Measurements from ENCODE around the gene TRPC6.

TRPC6 gene

DNA sequence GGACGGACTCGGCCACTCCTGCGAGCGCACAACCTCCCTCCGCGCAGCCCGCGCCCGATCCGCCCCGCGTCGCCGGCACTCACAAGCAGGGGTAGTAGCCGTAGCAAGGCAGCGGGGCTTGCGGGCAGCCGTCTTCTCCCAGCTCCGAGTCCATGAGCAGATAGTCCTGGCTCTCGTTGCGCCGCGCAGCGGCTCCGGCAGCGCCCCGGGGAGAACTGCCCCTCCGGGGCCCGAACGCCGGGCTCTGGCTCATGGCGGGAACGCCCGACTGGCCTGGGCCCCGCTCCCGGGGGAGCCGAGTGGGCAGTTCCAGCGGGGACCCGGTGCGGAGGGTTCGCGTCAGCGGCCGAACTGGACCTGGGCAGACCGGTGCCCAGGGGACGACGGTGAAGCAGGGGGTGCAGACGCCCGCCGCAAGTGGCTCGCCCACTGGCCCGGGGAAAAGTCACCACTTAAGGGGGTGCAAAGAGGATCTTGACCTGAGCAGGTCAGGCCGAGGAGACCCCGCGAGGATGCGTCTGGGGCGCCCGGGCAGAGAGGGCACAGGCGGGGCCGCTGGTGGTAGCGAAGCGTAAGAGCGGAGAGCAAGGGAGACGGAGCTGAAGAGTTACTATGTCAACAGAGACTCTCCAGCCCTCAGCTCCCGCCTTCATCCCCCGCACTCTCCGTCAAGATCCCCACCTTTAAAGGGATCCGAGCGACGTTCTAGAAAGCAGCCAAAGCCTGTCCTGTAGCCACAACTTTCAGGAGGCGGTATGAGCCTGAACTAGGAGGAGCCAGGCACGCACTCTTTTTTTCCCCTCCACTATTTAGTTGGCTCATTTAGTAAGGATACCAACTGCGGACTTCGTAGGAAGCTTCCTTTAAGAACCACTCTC, at the start of gene TRPC6:
TRPC6 (minus strand) TSS at position 757 of the 878 bp plus-strand sequence; CDS start at position 253, 504 bp downstream.
- DNase-seq, result no peak

DNA sequence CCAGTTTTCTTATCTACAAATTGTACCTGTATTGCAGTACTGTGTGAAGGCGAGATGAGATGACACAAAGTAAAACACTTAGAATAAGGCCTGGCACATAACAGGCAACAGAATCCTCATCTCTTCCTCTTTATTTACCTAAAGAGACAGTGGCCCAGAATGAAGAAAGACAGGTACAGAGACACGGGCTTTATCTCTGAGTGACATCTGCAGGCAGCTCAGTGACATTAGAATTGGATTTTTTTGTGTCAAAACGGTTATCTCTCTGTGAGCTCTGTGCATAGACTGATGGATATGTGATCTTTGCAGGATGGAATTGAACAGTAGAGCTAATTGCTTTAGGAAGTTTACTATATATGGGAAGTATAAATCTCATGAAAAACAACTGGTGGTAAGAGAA, 36.2 kb upstream of the TRPC6 start:
- DNase-seq, result no peak

DNA sequence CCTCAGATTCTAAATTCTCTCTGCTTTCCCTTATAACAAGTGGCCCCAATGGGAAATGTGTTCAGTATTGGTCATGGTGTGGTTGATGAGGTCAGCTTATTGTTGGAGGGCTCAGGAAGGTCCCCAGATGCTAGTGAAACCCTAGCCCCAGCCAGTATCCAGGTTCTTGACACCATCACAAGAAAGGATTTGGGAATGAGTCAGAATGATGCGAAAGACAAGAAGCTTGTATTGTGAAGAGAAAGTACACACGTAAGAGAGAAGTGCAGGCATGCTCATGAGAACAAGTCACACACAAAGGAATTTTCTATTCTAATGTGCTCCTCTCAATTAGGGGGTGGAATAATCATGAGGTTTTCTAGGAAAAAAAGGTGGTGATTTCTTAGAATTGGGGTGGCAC, 34.9 kb upstream of the TRPC6 start:
- DNase-seq, result no peak

DNA sequence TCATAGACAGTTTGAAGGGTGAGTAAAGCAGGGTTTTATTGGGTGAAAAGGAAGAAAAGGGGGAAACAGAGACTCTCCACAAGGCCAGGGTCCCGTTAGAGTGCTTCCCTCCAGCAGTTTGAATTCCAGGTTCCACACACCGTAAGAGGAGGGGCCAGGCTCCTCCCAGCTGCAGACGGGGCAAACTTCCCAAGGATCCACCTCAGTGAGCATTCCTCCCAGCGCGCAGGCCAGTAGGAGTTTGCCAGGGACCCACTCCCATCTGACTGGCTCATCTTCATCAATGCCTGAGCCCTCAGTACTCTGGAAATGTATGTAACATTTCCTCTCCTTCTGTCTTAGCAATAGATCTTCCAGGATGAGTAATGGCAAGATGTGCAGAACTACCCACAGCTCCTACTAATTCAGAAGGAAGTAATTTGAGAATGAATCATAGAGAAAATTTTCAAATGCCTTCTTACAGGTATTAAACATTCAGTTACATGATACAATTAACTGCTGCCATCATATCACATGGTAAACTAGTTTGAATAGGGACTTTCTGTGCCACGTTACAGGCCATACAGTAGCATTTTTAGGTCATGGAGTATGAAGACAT, 34.0 kb upstream of the TRPC6 start:
- no peak for DNase-seq

DNA sequence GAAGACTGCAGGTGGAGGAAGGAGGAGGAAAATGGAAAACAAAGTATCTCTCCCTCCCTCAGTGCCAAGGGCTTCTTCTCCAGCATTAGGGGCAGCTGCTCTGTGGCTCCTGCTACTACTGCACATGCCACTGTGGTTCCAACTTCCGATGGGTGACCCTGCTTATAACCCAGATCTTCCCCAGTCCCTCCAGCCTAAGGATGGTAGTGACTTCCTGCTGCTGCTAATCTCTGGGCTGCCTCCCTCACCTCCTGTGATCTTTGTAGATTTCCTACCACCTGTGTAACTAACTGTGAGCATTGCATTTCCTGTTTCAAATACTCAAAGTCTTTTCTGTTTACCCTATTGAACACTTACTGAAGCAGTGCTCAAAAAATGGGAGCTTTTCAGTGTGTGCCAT, 28.7 kb upstream of the TRPC6 start:
- DNase-seq, result no peak

DNA sequence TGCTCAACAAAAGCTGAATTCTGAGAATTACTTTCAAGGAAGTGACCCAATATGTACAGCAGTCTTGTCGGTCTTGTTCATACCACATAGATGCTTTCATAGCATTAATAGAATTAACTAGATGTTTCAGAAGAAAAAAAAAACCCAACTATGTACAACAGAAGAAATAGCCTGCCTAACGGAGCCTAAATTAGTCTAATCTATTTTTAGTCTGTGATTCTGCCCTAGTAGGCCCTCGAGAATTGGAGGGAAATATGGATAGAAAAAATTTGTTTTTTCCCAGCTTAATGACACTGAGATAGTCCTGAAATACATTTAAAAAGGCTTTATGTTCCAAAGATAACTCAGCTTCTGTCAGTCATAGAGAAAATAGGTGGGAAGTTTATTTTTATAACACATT, 17.1 kb upstream of the TRPC6 start:
- no peak for DNase-seq

DNA sequence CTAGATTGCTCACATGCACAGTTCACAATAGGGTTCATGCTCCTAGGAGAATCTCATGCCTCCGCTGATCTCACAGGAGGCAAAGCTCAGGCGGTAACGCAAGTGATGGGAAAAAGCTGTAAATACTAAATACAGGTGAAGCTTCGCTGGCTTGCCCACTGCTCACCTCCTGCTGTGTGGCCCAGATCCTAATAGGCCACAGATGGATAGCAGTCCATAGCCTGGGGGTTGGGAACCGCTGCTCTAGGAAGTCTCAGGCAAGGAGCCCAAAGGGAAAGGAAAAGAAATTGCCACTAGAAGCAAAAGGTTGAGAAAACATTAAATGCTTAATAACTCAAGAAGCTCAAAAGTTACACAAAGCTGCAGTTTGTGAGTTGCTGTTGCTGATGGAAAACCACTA, 3.2 kb upstream of the TRPC6 start:
- no peak for DNase-seq

DNA sequence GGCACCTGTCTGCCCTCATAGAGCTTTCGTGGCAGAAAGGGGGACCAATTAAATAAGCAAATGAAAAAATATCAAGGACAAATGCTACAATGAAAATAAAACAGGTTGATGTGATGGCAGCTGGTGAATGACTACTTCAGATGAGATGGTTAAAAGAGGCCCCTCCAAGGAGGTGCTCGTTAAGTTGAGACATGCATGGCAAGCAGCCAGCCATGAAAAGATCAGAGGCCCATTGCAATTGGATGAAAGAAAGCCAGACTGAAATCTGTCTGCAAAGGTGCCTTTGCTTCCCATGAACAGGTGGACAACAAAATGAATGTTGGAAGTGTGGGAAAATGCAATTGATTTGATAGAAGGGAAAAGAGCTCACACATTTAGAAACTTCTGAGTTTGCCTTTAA, 848 bp upstream of the TRPC6 start:
- DNase-seq, result no peak

DNA sequence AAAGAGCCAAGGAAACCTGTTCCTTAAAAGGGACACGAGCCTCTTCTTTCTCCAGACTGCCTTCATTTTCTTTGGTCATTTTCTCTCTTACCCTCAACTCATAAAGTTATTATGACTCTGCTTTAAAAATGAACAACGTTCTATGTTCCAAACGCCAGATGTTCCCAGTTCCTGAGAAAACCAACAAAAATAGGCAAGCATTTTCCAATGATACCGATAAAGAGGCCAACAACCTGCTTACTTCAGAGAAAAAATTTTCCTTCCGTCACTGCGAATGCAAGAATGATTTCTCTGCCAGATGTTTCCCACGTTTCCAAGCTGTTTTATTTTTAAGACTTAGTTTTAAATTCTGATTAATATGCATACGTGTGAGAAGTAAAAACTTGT, 315 bp upstream of the TRPC6 start:
- no peak for DNase-seq

DNA sequence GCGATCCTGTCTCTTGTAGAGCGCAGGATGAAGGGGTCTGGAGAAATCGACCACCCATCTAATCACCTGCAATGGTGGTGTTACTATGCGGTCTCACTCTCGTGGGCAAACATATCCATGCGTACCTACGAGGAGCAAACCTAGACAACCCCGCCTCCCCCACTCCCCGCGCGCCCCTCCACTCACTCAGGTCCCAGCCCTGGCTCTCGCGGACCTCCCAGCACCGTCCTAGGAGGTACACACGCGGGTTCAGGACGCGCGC, 887 bp downstream of the TRPC6 start:
- DNase-seq, result no peak

DNA sequence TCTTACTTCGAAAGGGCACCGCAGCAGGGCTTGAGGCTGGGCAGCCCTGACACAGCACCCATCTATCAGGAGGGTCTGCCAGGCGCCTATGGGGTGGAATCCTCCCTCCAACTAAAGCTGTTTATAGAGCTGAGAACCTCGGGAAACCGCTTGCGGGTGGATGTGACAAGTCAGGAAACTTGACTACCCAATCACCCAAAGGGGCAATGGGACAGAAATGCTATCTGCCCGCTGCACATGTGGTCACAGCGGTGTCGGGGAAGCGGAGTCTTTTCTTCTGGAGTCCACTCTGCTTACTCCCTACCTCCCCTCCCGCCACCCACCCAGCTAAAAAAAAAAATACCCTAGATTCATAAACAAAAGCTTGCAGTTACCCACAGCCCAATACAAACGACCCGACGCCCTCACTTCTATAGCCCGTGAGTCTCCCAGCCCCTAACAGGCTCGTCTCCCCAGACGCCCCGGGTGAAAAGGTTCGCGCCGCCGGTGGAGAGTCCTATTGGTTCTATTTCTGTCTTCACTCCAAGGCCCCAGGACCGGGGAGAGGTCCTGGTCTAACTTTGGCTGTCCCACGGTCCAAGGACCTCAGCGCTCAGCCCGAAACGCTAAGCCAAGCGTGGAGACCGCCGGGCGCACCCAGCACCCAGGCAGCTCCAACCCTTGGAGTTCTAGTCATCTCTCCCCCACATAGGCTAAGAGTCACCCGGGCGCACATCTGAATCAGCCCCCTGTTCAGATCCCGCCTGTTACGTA, 1.4 kb downstream of the TRPC6 start:
- DNase-seq, result no peak

DNA sequence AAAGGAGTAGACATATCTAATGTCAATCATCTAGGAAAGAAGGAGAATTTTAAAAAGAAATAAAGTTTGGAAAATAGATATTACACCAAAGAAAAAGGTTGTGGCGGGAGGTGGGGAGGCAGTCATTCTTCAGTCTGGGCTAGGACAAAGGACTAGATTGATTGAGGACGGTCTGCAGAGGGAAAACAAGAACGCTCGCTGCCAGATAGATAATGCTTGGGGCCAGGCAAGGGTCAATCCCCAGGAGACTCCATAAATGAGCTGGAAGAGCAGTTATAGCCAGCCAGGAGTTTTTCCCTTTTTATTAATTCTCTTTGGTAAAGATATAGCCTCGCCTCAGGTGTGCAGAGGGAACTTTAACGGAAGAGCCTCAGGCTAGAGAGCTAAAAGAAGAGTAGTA, 6.3 kb downstream of the TRPC6 start:
- DNase-seq, result no peak

DNA sequence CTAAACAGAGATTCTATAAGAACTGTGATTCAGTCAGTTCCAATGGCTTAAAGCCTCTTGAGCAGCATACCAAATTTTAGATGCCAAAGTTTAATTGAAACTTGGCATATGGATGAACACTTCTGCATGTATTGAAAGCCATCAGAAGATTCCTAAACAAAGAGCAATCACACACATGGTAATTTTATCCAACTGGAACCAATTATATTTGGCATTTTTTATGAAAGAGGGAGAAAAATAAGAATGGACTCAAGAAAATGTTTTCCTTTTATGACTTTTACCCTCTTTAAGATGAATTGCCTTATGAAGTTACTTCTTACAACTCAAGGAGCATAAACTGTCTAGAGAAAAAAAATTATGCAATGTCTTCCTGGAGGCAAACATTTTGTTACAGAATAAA, 7.4 kb downstream of the TRPC6 start:
- DNase-seq, result no peak

DNA sequence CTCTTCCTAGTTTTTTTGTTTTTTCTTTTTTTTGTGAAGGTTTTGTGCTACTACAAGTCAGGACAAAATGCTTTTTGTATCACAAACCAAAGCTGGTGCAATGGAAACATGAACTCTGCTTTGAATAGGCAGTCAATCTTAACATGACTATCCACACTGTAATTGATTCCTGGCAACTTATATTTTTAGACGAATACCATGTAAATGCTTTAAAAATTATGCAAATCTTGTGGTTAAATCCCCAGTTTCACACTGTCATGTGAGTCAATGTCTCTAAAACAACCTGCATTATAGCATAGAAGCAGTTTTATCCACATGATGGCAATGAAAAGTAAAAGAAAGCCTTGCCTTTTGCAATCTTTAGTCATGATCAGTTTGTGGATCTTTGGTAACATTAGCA, 8.9 kb downstream of the TRPC6 start:
- no peak for DNase-seq

DNA sequence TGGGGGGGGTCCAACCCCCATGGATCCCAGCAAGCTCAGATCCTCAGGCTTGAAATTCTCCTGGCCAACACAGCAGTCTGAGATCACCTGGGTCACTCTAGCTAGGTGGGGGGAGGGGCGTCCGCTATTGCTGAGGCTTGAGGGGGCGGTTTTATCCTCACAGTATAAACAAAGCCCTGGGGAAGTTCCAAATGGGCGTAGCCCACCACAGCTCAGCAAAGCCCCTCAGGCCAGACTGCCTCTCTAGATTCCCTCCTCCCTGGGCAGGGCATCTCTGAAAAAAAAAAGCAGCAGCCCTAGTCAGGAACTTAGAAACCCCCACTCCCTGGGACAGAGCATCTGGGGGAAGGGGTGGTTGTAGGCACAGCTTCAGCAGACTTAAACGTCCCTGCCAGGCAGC, 16.7 kb downstream of the TRPC6 start:
- no peak for DNase-seq

DNA sequence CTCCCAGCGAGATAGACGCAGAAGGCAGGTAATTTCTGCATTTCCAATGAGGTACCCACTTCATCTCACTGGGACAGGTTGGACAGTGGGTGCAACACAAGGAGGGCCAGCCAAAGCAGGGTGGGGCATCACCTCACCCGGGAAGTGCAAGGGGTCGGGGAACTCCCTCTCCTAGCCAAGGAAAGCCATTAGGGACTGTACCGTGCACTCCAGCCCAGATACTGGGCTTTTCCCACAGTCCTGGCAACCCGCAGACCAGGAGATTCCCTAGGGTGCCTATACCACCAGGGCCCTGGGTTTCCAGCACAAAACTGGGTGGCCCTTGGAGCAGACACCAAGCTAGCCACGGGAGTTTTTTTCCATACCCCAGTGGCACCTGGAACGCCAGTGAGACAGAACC, 17.2 kb downstream of the TRPC6 start:
- DNase-seq, result no peak

DNA sequence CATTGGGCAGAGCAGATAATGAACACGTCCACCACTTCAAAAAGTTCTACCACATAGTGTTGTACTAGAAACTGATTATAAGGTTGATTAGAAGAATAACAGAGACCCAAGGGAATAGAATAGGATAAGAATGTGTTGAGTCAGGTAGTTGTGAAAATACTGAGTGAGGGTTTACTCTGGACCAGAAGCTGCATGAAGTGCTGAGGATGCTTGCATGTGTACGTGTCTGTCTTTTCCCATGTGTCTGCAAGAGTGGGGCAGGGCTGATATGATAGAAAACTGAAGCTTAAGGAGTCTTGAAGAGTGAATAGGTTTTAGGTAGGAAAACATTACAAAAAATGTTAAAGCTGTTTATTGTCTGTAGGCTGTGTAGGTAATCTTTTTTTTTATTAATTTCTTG, 20.6 kb downstream of the TRPC6 start:
- DNase-seq, result no peak

DNA sequence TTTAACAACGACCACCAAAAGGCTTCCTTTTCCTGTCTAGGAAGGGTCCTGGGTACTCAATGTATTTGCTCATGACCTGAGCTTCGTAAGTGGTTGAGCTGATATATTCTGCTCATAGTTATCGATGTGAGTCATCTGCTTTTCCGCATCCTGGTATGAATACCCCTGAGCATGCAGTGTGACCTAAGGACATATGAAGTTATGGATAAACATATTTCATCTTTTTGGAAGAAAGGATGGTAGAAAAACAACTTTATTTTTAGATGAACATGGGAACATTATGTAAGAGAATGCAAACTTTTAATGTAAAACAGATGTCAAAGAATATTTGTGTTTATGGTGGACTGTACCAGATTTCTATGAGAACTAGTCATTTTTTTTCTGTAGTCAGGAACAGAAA, 28.4 kb downstream of the TRPC6 start:
- DNase-seq, result no peak

DNA sequence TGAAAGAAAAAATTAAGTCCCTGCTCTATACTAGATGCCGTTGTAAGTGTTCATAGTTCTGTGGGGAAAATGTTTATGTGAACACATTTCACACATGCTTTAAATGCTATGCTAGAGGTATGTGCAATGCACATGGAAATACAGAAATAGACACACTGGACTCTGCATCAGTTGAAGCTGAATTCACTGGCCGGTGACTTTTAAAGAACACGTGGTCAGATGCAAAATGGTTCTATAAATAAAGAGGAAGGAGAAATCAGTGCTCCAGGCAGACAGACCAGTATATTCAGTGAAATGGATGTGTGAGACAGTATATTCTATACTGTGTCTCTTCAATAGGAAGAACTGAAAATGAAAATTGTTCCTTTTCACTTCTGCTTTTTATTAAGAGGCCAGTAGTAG, 29.9 kb downstream of the TRPC6 start:
- DNase-seq, result no peak

DNA sequence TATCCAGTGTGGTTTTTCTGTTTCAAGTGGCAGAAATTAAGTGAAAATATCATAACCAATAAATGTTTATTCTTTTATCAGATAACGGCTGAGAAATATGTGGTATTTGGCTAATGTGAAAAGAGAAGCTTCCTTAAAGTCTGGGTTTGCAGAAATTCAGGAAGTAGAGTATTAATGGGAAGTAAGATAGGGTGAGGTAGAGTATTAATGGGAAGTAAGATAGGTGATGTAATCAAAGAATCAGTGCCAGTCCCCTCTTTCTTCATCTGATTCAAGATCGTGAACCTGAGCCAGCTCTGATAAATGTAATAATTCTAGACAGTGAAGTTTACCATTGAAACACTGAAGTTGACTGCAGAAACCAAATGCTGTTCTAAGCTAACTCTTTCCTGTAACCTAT, 30.9 kb downstream of the TRPC6 start:
- DNase-seq, result no peak

DNA sequence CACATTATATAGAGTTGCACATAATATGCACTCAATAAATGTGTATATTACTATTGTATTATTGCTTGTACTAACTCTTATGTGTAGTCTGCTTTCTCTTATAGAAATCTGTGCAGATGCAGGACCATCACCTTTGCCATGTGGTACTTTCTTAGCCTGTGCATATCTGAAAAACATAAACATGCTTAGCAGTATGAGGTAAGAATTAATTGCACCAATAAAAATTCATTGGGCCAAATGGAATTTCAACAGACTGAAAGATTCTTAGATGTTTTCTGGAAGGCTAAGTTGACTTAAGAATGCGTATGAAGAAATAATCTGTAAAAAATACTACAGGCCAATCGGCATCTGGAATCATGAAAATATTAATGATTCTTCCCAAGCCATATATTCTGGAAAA, 55.3 kb downstream of the TRPC6 start:
- no peak for DNase-seq

DNA sequence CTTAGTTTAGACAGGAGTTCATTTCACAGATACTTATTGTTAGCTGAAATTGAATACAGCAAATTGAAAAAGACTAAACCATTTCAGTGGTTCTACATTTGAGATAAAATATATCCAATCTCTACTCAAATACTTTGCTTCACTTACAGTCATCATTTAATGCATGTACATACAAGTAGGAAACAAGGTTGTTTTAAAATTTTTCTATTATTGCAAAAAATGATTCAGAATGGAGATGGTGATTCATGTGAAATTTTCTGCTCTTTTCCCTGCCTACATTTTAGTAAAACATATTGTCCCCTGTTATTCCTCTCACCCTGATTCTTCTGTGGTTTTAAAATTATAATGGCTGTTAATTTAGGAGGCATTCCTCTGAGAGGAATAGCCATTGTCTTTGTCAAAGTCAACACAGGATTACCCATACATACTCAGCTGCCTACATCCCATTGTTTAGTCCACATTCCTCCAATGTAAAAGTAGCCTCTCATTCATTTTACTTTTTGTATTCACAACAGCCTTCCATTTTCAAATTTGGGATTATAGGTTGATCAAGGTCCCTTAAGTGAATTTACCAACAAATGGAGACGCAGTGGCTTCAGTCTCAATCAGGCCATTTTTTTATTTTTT, 60.1 kb downstream of the TRPC6 start:
- no peak for DNase-seq

DNA sequence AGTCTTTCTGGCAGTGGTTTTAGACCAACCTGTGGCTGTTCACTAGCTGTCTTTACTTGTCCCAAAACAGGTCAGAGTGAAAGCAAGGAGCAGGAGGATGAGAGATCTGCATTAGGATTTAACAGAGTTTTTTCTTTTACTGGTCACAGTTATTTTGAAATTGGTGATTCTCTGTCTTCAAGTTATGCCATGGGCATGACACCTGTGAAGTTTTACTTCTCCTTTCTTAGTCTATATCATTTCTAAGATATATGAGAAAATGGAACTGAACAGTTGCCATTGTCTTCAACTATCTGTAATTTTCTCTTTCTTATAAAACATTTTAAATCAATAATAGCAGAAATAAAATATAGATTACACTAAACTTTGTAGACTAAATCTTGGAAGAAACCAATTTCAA, 60.6 kb downstream of the TRPC6 start:
- DNase-seq, result no peak

DNA sequence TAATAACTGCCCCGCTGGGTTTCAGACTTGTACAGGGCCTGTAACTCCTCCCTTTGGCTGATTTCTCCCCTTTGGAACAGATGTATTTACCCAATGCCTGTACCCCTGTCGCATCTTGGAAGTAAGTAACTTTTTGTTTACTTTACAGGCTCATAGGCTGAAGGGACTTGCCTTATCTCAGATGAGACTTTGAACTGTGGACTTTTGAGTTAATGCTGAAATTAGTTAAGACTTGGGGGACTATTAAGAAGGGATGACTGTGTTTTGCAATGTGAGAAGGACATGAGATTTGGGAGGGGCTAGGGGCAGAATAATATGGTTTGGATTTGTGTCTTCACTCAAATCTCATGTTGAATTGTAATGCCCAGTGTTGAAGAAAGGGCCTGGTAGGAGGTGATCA, 62.0 kb downstream of the TRPC6 start:
- no peak for DNase-seq
